ENCODE measurements around the gene ZBTB5.
"Not testable (repeated sequence)": the region's sequence is repeated elsewhere in the genome, so short reads cannot be mapped to it uniquely, and the experiment has no call there.

ZBTB5 gene

DNA sequence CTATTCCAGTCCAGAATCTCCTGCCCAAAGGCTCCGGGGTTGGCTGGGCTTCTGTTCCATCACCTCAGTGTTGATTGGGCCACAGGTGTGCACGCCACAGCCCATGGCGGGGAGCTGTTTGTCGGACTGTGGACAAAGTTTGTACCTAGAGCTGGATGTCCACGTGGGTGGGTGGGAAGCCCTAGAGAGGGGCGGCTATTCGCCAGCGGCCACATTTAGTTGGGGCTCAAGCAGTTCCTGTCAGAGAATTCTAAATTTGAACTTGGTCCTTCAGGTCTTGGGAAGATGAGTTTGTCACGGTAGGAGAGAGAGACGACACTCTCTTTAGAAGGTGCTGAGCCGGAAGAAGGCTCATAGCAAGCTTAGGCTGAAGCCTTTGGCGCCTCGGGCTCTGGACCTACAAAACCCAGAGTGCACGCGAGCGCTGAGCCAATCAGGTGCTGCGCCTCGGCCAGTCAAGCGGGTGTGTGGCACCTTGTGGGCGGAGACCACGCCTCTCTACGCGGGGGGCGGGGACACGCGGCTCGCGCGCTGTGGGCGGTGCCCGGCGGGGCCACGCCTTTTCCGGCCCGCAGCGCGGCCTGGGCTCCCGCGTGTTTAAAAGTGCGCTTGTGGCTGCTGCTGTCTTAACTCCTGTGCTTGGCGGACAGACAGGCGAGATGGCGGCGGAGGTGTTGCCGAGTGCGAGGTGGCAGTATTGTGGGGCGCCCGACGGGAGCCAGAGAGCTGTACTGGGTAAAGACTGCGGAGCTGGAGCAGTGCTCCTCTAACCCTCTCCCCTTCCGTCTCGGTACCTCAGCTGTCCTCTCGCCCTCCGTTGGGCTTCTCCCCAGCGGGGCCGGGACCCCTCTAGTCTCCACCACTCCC is 20.4 kb upstream of the ZBTB5 start, which contains the start of gene POLR1E:
Gene POLR1E, plus strand, starts transcription at position 560 of the 867 bp plus-strand sequence. Its CDS starts 100 bp downstream, at position 660.
- peak; percentile 95 to 98 for DNase-seq

DNA sequence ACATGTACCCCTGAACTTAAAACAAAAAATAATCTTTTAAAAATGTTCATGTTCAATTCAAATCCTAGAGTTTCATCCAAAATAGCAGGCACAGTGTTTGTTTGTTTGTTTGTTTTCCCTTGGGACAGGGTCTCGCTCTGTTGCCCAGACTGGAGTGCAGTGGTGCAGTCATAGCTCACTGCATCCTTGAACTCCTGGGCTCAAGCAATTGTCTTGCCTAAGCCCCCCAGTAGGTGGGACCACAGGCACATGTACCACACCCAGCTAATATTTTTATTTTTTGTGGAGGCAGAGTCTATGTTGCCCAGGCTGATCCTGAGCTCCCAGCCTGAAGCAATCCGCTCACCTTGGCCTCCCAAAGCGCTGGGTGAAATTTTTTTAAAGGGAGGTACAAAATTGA is 15.5 kb upstream of the ZBTB5 start:
- no peak for DNase-seq

DNA sequence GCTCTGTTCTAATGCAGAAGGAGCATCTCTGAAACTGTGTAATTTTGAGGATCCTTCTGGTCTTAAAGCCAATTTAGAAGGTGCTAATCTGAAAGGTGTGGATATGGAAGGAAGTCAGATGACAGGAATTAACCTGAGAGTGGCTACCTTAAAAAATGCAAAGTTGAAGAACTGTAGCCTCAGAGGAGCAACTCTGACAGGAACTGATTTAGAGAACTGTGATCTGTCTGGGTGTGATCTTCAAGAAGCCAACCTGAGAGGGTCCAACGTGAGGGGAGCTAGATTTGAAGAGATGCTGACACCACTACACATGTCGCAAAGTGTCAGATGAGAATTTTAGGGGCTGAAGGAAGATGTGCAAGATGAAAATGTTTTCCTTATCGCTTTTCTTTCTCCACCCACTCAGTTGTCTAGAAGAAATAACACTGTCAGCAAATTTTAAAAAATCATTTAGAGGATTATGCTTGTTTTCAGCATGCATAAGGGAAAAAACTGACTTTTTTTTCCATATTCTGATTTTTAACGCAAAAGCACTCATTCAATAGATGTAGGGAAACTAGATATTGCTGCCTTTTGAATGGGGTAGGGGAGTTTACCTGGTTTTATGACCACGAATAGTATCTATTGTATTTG is 12.9 kb upstream of the ZBTB5 start:
- not testable (repeated sequence) for DNase-seq

DNA sequence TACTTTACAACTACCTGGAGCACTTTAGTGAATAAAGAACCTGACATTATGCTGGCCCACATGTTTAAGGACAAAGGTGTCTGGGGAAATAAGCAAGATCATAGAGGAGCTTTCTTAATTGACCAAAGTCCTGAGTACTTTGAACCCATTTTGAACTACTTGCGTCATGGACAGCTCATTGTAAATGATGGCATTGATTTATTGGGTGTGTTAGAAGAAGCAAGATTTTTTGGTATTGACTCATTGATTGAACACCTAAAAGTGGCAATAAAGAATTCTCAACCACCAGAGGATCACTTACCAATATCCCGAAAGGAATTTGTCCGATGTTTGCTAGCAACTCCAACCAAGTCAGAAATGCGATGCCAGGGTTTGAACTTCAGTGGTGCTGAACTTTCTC is 12.2 kb upstream of the ZBTB5 start:
- not testable (repeated sequence) for DNase-seq

DNA sequence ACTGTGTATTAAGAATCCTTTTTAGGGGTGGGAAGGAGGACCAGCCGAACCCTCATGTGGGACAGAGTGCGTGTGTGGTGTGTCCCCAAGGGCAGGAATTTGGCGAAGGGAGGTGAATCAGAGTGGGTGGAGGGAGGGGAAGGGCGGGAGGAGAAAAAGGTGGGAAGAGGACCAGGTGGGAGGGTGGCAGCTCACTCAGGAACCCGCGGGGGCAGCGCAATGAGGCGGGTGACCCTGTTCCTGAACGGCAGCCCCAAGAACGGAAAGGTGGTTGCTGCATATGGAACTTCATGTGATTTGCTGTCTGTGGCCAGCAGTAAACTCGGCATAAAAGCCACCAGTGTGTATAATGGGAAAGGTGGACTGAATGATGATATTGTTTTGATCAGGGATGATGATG is 11.7 kb upstream of the ZBTB5 start:
- no peak for DNase-seq

DNA sequence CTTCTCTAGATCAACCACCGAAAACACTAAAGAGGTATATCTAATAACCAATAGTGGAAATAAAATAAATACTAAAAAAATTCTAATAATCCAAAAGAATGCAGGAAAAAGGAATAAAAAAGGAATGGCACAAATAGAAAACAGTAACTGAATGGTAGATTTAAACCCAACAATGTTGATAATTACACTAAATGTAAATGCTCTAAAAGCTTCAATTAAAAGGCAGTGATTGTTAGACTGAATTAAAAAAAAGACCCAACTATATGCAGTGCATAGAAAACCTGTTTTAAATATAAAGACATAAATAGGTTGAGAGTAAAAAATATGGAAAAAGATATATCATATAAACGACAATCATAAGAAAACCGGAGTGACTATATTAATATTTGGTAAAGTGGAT is 9.2 kb upstream of the ZBTB5 start:
- DNase-seq = no peak

DNA sequence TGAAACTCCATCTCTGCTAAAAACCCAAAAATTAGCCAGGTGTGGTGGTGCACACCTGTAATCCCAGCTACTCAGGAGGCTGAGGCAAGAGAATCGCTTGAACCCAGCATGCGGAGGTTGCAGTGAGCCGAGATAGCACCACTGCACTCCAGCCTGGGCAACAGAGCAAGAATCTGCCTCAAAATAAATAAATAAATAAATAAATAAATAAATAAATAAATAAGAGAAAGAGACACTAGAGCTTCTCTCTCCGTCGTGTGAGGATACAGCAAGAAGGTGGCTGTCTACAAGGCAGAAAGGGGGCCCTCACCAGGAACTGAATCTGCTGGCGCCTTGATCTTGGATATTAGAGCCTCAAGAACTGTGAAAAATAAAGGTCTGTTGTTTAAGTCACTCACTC is 8.7 kb upstream of the ZBTB5 start:
- DNase-seq = not testable (repeated sequence)

DNA sequence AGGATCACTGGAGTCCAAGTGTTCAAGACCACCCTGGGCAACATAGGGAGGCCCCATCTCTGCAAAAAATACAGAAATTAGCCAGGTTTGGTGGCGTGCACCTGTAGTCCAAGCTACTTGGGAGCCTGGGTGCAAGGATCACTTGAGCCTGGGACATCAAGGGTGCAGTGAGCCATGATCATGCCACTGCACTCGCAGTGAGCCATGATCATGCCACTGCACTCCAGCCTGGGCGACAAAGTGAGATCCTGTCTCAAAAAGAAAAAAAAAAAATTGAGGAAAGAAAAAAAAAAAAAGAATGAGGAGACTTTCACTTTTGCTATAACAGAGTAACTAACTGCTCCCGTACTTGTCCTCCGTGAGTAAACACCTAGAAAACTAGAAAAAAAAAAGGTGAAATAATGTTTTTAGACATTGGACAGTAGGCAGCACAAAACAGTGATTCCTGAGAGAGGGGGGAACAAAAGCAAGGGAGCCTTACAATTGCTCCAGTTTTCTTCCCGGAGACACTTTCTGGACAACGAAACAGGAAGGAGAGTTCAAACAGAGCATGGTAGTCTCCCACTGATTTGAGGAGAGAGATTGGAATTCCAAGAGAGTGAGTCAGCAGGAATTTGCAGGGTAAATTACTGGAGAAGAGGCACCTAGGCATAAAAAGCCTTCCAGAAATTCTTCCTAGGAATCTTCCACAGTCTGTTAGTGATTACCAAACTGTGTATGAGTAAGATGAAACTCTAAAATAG is 6.9 kb upstream of the ZBTB5 start:
- no peak for DNase-seq

DNA sequence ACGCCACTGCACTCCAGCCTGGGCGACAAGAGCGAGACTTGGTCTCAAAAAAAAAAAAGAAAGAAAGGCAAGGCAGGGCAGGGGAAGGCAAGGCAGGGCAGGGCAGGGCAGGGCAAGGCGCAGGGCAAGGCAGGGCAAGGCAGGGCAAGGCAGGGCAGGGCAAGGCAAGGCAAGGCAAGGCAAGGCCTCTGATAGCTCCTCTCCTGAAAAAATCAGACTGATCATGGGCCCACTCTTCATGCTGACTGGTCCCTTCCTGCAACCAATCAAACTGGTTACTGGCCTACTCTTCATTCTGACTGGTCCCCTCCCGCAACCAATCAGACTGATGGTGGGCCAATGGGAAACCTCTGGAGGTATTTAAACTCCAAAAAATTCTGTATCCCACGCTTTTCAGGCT is 3.4 kb upstream of the ZBTB5 start:
- no peak for DNase-seq

DNA sequence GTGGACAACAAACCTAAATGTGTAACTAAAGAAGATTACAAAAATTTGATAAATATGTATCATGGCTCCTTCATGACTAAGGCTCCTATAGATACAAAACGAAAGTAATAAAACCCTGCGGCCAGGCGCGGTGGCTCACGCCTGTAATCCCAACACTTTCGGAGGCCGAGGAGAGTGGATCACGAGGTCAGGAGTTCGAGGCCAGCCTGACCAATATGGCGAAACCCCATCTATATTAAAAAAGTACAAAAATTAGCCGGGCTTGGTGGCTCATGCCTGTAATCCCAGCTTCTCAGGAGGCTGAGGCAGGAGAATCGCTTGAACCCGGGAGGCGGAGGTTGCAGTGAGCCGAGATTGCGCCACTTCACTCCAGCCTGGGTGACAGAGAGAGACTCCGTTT is 2.3 kb upstream of the ZBTB5 start:
- DNase-seq = not testable (repeated sequence)

DNA sequence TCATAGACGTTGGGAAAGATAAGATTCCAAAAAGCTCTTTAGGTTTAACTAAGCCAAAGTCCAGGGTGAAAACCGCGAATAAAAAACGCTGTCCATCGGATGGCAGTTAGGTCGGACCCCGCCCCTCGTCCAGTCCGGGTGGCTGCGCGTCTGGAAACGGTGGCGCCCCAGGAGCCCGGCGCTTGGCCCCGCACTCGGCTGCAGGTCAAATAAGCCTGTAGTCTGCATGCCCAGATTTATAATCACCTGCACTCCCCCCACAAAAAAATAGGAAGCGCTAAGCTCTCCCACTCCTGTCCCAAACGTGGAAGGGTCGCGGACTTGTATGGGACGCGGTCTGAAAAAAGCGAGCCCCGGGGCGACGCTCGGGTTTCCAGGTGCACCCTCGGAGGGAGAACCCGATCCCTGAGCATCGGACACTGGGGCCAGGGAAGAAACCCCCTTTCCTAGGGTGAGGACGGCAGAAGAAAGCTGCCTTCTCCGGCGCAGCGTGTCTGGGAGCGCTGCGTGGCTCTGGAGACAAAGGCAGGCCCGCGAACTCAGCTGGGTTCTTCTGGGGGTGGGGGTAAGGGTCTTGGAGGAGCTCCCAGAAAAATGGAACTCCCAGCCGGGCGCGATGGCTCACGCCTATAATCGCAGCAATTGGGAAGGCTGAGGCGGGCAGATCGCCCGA is 923 bp upstream of the ZBTB5 start:
- peak; percentile 15 to 25 for DNase-seq

DNA sequence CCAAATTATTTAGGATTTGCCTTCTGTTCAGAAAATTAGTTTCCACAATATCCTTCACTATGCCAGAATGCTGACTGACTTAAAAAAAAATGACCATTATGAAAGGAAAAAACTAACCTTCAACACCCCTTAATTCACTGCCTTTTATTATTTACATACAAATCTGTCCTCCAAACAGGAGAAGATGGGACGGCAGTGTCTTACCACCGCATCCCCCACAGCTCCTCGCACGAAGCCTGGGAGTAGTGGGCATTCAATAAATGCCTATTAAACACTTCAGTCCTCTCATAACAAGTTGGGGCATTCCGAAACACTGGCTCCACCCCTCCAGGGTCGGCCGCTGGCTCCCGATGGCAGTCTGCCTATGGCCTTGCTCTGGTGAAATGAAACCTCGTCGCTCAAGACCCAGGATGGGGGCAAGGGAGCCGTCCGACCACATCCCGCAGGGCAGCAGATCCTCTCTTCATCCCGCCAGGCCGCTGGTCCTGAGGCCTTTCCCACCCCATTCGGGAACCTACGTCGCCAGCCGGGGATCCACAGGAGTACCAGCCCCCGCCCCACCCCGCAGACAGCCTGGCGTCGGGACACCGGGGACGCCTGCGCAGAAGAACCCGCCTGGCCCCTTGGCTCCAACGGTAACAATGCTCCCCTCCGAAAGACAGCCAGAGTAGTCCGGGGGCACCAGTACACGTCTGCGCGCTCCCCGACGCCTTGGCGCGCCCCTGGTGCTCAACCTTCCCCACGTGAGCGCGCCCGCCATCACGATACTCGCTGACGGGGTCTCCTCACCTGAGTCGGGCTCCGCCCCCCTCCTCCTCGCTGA is 613 bp downstream of the ZBTB5 start:
- peak; percentile 56 to 72 for DNase-seq

DNA sequence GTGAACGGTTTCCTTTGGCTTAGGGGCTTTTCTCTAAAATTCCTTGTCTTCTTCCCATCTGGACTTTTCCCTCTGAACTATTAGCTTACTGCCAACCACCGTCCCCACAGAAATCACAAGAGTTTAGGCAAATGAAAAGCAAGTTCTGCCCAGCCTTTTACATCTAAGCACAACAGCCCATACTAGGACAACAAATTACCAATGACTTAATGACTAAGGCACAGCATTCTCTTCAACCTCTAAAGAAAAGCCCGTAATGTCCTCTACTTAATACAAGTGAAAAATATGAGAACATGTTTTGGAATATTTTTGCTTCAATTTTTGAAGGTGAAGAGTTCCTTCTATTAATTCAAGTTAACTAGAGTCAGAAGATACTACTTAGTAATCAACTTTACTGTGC is 1.2 kb downstream of the ZBTB5 start:
- DNase-seq = no peak

DNA sequence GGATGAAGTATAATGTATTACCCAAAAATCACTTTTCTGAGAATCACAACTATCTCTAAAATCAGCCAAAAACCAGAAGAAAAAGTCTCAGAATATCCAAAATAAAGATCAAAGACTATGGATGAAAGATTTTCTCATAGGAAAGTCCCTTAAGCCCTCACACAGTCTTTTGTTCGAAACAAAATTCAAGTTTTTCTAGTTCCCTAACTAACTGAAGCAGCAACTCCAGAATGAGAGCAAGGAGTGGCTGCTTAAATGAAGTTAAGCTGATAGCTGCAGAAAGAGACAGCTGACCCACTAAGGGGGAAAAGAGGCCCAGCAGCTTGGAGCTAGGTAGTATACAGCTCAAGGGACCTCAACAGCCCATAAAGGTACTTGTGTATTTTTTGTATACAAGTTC is 8.4 kb downstream of the ZBTB5 start:
- no peak for DNase-seq

DNA sequence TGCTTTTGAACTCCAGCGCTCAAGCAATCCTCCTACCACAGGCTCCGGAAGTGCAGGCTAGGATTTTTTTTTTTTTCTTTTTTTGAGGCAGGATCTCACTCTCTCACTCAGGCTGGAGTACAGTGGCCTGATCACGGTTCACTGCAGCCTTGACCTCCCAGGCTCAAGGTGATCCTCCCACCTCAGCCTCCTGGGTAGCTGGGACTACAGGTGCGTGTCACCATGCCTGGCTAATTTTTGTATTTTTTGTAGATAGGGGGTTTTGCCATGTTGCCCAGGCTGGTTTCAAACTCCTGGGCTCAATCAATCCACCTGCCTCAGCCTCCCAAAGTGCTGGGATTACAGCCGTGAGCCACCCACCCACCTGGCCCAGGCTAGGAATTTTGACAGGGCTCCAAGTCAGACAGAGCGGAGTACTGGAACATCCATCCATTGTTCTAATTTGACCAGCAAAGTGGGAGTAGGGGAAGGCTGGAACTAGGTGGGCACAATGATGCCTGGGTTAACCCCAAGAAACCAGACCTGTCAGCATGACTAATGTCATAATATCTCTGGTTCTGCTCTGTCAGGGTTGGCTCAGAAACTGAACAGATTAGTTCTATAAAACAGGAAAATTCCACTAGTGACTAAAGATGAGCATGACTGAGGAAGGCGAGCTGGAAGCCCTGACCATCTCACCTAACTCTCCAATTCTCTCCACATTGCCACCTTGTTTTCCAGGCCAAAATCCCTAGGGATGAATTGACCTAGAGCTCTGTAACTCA is 9.2 kb downstream of the ZBTB5 start:
- no peak for DNase-seq

DNA sequence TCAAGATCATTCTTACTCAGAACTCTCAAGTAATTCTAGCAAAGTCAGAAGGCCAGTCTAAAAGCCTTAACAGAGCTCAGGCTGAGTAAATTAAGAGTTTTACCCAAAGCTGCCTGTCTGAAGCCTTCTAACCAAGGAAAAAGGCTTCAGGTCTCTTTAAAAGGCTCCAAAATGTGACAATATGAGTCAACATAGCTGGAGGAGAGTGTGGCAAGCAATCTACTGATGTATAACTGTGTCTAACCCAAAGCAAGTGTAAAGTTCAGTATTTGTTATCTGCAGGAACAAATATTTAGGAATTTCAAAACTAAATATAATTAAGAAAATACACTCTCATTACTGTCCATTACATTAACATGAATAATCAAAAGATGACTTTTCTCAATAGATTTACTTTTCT is 11.0 kb downstream of the ZBTB5 start:
- no peak for DNase-seq

DNA sequence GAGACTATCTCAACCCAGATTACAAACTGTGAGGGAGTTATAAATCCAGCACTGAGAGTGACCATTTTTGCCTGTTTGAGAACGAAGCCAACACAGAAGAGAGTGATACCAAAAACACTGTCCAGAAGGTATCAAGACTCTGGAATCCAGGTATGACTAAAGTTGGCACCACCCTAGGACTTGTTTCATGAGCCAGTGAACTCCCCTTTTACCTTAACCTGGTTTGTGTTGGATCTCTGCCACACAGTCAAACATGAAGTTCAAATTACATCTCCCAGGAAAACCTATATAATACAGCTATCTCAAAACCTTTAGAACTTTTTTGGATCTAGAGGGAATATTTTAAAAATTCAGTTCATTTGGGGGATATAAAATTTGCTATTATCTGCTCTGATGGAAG is 11.4 kb downstream of the ZBTB5 start:
- no peak for DNase-seq

DNA sequence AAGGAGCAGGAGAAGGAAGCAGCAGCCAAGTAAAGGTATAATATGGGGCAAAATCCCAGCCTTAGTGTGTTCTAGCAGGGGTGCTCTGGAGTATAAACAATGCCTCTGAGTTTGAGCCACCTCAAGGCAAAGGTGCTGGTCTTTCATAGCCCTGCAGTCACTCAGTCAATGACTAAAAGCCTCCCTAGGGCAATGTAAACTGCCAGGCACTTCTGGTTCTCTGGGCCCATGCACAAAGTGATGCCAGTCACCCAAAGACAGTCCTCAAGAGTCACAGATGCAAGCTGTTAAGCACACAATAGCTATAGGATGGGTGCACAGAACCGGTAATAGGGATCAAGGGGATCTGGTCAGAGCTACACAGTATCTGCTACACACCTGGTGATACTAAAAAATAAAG is 12.6 kb downstream of the ZBTB5 start:
- no peak for DNase-seq

DNA sequence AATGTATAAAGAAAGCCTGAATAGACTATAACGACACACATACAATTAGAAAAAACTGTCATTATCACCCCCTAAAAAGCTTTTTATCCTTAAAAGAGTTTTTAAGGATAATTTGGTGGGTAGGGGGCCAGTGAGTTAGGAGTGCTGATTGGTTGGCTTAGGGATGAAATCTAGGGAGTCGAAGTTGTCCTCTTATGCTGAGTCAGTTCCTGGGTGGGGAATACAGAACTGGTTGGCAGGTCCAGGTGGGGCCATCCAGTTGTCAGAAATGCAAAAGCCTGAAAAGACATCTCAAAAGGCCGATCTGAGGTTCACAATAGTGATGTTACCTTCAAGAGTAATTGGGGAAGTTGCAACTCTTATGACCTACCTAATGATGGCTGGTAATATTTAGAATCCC is 13.6 kb downstream of the ZBTB5 start:
- DNase-seq = no peak

DNA sequence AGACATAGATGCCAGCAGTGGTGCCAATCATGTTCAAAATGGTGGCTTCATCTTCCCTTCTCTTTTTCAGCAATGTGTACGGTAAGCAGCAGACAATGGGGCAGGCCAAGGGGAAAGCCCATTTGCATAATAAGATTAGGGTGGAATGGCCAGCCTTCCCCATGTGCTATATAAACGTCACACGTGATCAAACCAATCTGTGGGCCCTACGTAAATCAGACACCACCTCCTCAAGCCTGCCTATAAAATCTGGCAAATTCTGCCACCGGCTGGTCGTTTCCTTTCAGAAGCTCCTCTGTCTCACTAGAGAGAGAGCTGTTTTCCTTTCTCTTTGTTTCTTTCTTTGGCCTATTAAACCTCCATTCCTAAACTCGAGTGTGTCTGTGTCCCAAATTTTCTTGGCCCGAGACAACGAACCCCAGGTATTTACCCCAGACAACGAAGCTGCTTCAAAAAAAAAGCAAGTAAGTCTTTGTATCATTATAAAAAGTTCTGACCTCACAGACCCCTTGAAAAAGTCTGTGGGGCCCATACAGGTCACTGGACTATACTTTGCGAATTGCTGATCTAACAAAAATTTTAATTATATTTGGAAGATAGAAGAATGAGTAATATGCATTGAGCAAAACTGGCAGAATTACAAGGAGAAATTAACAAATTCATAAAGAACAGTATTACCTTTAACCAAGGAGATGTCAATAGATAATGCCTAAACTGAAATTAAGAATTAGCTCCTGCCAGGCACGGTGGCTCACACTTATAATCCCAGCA is 15.2 kb downstream of the ZBTB5 start:
- no peak for DNase-seq

DNA sequence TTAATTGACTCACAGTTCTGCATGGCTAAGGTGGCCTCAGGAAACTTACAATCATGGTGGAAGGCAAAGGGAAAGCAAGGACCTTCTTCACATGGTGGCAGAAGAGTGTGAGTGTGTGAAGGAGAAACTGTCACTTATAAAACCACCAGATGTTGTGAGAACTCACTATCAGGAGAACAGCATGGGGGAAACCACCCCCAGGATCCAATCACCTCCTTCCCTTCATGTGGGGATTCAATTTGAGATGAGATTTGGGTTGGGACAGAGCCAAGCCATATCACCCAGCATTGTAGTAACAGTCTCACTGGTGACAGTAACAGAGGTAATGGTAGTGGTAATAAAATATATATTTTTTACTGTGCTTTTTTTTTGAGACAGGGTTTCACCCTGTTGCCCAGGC is 18.1 kb downstream of the ZBTB5 start:
- no peak for DNase-seq

All from stimulated activated CD4-positive, alpha-beta T cell treated with anti-CD3 and anti-CD28 coated beads, Interleukin-2, amount 100 ng/mL, for 48 hours (primary cell).